HCT116 (cell line): Measurements from ENCODE around the gene NSFL1C. TPM values are rescaled to one million over a fixed set of nuclear protein-coding genes. Genes with fewer than 3 reads are reported as not detected.

ENCODE experiments used
- ATAC-seq: fragments of 200-7000 bp; cut with Tn5 transposase; 2 replicates; pipeline ENCODE4 v1.9.1; 2020; ENCODE audit warnings: mild to moderate bottlenecking, moderate library complexity
- BruUV-seq: library from RNA; stranded (reverse); fragments of 400-500 nt; replicated peaks from 2 replicates; lab custom pipeline; 2021; lab: Mats Ljungman, UMichigan
- CTCF ChIA-PET: fragments of 300-600 bp; sonication (Branson Sonifier 250); formaldehyde crosslinking; loops from one replicate; lab custom pipeline; 2021; ENCODE audit warnings: antibody characterized with exemption; lab: Charles Lee
- POLR2A ChIA-PET: fragments of 300-600, 350-600 bp; sonication (Branson Sonifier 250); formaldehyde crosslinking; loops from one replicate; lab custom pipeline; 2021; ENCODE audit warnings: antibody characterized with exemption; lab: Charles Lee
- RAD21 ChIA-PET, 2 experiments: fragments of 300-600 bp; sonication (Branson Sonifier 250); formaldehyde crosslinking; loops; one replicate each; lab custom pipeline; 2023; ENCODE audit warnings: low total read pairs in 2 of 2; ENCODE audit not compliant: uncharacterized antibody in 2 of 2, unreplicated experiment in 2 of 2, low non-redundant PET in 1 of 2; lab: Charles Lee
- DNase-seq: peaks from one replicate; pipeline ENCODE4 v3.0.0-alpha.2; 2010; ENCODE audit warnings: low read depth, low spot score
- H2AFZ ChIP-seq: fragments of 200-600 bp; shearing (Covaris generic), sonication (generic); 2 replicates; pipeline ENCODE4 v1.6.1; 2017; ENCODE audit warnings: low read depth, mixed run types, mixed read lengths, antibody characterized with exemption, low read length; ENCODE audit not compliant: poor library complexity, severe bottlenecking
- H3K27ac ChIP-seq: 2 replicates; pipeline ENCODE4 v1.5.1; 2012; ENCODE audit warnings: low read depth, low read length
- H3K27me3 ChIP-seq: fragments of 200-600 bp; sonication (generic); 2 replicates; pipeline ENCODE4 v1.6.1; 2016; ENCODE audit warnings: mixed run types, low read length, mixed read lengths; ENCODE audit not compliant: insufficient read depth
- H3K36me3 ChIP-seq, 2 experiments: fragments of 200-500 bp in 1 of 2; fragments of 200-600 bp in 1 of 2; sonication (Bioruptor generic) in 1 of 2; sonication (generic) in 1 of 2; 2 replicates each; pipeline versions ENCODE4 v1.5.1 to v1.6.1; 2014 to 2016; ENCODE audit warnings: low read length in 2 of 2, inconsistent platforms in 1 of 2, mixed read lengths in 1 of 2, mixed run types in 1 of 2; ENCODE audit not compliant: insufficient read depth in 2 of 2, control insufficient read depth in 1 of 2
- H3K4me1 ChIP-seq, 2 experiments: fragments of 200-600 bp in 1 of 2; sonication (generic) in 1 of 2; 2 replicates each; pipeline versions ENCODE4 v1.5.1 to v1.6.1; 2012 to 2017; ENCODE audit warnings: low read length in 2 of 2, inconsistent platforms in 1 of 2, mild to moderate bottlenecking in 1 of 2, mixed read lengths in 1 of 2, mixed run types in 1 of 2, moderate library complexity in 1 of 2; ENCODE audit not compliant: insufficient read depth in 2 of 2, control insufficient read depth in 1 of 2
- H3K4me2 ChIP-seq: fragments of 200-600 bp; sonication (generic); 2 replicates; pipeline ENCODE4 v1.6.1; 2017; ENCODE audit warnings: mixed run types, low read length, mixed read lengths
- H3K4me3 ChIP-seq, 2 experiments: fragments of 200-600 bp in 1 of 2; sonication (generic) in 1 of 2; replicated peaks in 1 of 2; 2 replicates each; pipeline ENCODE4 v1.5.1; 2011 to 2016; ENCODE audit warnings: low read length in 2 of 2, control low read depth in 1 of 2, low read depth in 1 of 2, mild to moderate bottlenecking in 1 of 2, mixed read lengths in 1 of 2, mixed run types in 1 of 2
- H3K79me2 ChIP-seq: fragments of 200-600 bp; sonication (generic); 2 replicates; pipeline ENCODE4 v1.6.1; 2017; ENCODE audit warnings: mild to moderate bottlenecking, mixed run types, low read length, moderate library complexity, mixed read lengths; ENCODE audit not compliant: insufficient read depth
- H3K9ac ChIP-seq: fragments of 200-600 bp; sonication (generic); 2 replicates; pipeline ENCODE4 v1.6.1; 2016; ENCODE audit warnings: low read length, mixed read lengths
- H3K9me2 ChIP-seq: fragments of 200-600 bp; sonication (generic), shearing (Covaris generic); 2 replicates; pipeline ENCODE4 v1.6.1; 2017; ENCODE audit warnings: mixed run types, mild to moderate bottlenecking, moderate library complexity; ENCODE audit not compliant: insufficient read depth
- H3K9me3 ChIP-seq, 2 experiments: fragments of 200-500 bp in 1 of 2; fragments of 200-600 bp in 1 of 2; sonication (Bioruptor generic) in 1 of 2; sonication (generic) in 1 of 2; 2 replicates each; pipeline ENCODE4 v1.6.1; 2014 to 2017; ENCODE audit warnings: low read length in 2 of 2, mixed read lengths in 2 of 2, inconsistent platforms in 1 of 2, low read depth in 1 of 2, mild to moderate bottlenecking in 1 of 2, mixed run types in 1 of 2, moderate library complexity in 1 of 2; ENCODE audit not compliant: control insufficient read depth in 1 of 2, insufficient read depth in 1 of 2
- H4K20me1 ChIP-seq: fragments of 200-600 bp; sonication (generic), shearing (Covaris generic); 2 replicates; pipeline ENCODE4 v1.6.1; 2017; ENCODE audit warnings: mixed run types, mild to moderate bottlenecking, moderate library complexity; ENCODE audit not compliant: insufficient read depth
- CBX3 ChIP-seq: IDR thresholded peaks from 2 replicates; pipeline ENCODE4 v1.6.1; 2012; ENCODE audit warnings: low read depth
- CTCF ChIP-seq, 3 experiments: fragments of 200-600 bp in 1 of 3; sonication (generic) in 1 of 3; IDR thresholded peaks in 2 of 3; conservative IDR thresholded peaks in 1 of 3; 2 replicates each; pipeline ENCODE4 v1.5.1; 2012 to 2017; ENCODE audit warnings: low read depth in 2 of 3, low read length in 2 of 3, antibody characterized with exemption in 1 of 3, borderline replicate concordance in 1 of 3, control low read depth in 1 of 3, mild to moderate bottlenecking in 1 of 3, mixed read lengths in 1 of 3, mixed run types in 1 of 3, moderate library complexity in 1 of 3; ENCODE audit not compliant: insufficient read depth in 1 of 3
- EGR1 ChIP-seq: IDR thresholded peaks from 2 replicates; pipeline ENCODE4 v1.6.1; 2012; ENCODE audit warnings: low read depth
- EZH2 ChIP-seq: fragments of 200-600 bp; sonication (generic); IDR thresholded peaks from 2 replicates; pipeline ENCODE4 v1.6.1; 2017; ENCODE audit warnings: antibody characterized with exemption, mixed run types
- EZH2phosphoT487 ChIP-seq: fragments of 200-600 bp; IDR thresholded peaks from 2 replicates; pipeline ENCODE4 v1.6.1; 2018; ENCODE audit warnings: antibody characterized with exemption, borderline replicate concordance
- FOSL1 ChIP-seq: IDR thresholded peaks from 2 replicates; pipeline ENCODE4 v1.6.1; 2012; ENCODE audit warnings: low read depth
- JUND ChIP-seq: IDR thresholded peaks from 2 replicates; pipeline ENCODE4 v1.6.1; 2012
- POLR2A ChIP-seq: IDR thresholded peaks from 2 replicates; pipeline ENCODE4 v1.7.0; 2011; ENCODE audit warnings: borderline replicate concordance; ENCODE audit not compliant: insufficient read depth, insufficient read length; ENCODE audit errors: extremely low read depth
- POLR2AphosphoS5 ChIP-seq: IDR thresholded peaks from 2 replicates; pipeline ENCODE4 v1.6.1; 2011; ENCODE audit warnings: mild to moderate bottlenecking, low read depth, low read length, moderate library complexity
- SIN3A ChIP-seq: IDR thresholded peaks from 2 replicates; pipeline ENCODE4 v1.6.1; 2012; ENCODE audit warnings: low read depth
- SP1 ChIP-seq: IDR thresholded peaks from 2 replicates; pipeline ENCODE4 v1.6.1; 2012; ENCODE audit warnings: low read depth
- ZBTB33 ChIP-seq: IDR thresholded peaks from 2 replicates; pipeline ENCODE4 v1.6.1; 2011; ENCODE audit warnings: mild to moderate bottlenecking, low read length, moderate library complexity; ENCODE audit not compliant: insufficient replicate concordance; ENCODE audit errors: extremely low read depth
- ZNF274 ChIP-seq: fragments of 200-500 bp; sonication (Bioruptor generic); IDR thresholded peaks from 2 replicates; pipeline ENCODE4 v1.6.1; 2014; ENCODE audit warnings: mild to moderate bottlenecking, low read depth, low read length, inconsistent platforms
- intact Hi-C: fragments of 100-400 bp; cut with micrococcal nuclease; formaldehyde crosslinking; loops from 2 replicates; pipeline ENCODE4 v1.10.0; 2022
- total RNA-seq: library from RNA; stranded (reverse); gene quantifications from one replicate; pipeline ENCODE4 v1.2.1, GENCODE V29; 2021; ENCODE audit not compliant: unreplicated experiment

Gene NSFL1C
- total RNA-seq, 1 experiment from 2014 or later, result 93.4 TPM

- Histone ChIP-seq H3K27me3 (no peaks in the 10 kb centered on the region), H3K27ac (no peak overlapping the region), H4K20me1 (peaks cover 6% of the 10 kb centered on the region; the same call in 1 of the 2 replicates), H3K9me3 (no peaks in the 10 kb centered on the region), H3K4me2 (peak overlapping the region; percentile 90), H3K79me2 (peaks cover 56% of the 10 kb centered on the region), H3K4me3 (peak overlapping the region; percentile 75 to 86), H2AFZ (no peak overlapping the region), H3K9ac (peak overlapping the region; percentile 95), H3K36me3 (peaks cover 19 to 33% of the 10 kb centered on the region in 2 experiments; a peak in 3 of 4 replicates), H3K9me2 (no peaks in the 10 kb centered on the region), H3K4me1 (peaks cover 12 to 29% of the 10 kb centered on the region in 2 experiments)
- TSS peak; percentile 42 for BruUV-seq
- DNase-seq, result no peak
- TF ChIP-seq ZBTB33 (no peak), SIN3A (no peak), POLR2A (no peak), CBX3 (no peak), JUND (no peak), POLR2AphosphoS5 (no peak), EZH2phosphoT487 (no peak), FOSL1 (no peak), EZH2 (no peak), ZNF274 (no peak), SP1 (no peak), EGR1 (no peak), CTCF (IDR thresholded peaks at IDR 0.05 in 2 of 3, conservative IDR thresholded peaks at IDR 0.05 in 1 of 3; ENCODE audit: borderline replicate concordance in 1 of 3, insufficient read depth in 1 of 3, low read depth in 2 of 3, low read length in 2 of 3) (no peak)
- intact Hi-C loops, result loop anchor here (1.0 to 10.0 kb wide), 4 partner anchors 138 to 347 kb away; partner anchors contain the start of genes PSMF1 and SDCBP2
- ChIA-PET CTCF (interaction anchor here (1.2 to 2.3 kb wide), 2 partner anchors 38 to 312 kb away, joined by 3 to 18 read pairs; no protein-coding TSS in a partner anchor), RAD21 (no interaction called here), POLR2A (no interaction called here)
- ATAC-seq, result no peak
Measured at GRCh38 chr20:1465470-1466210, 1.0 kb downstream of the NSFL1C start.
